KMS-11 (cell line): Measurements from ENCODE around the gene CACNB2.

ENCODE experiments used
- H2AFZ ChIP-seq: fragments of 200-600 bp; sonication (generic); 2 replicates; pipeline ENCODE4 v1.6.1; 2016; ENCODE audit warnings: antibody characterized with exemption, mixed run types, low read depth
- H3K27ac ChIP-seq: fragments of 200-600 bp; sonication (generic); 2 replicates; pipeline ENCODE4 v1.6.1; 2016; ENCODE audit warnings: mild to moderate bottlenecking, mixed run types
- H3K27me3 ChIP-seq: fragments of 200-600 bp; sonication (generic); 2 replicates; pipeline ENCODE4 v1.6.1; 2017; ENCODE audit warnings: mild to moderate bottlenecking, low read depth, mixed run types, moderate library complexity; ENCODE audit not compliant: insufficient read depth
- H3K36me3 ChIP-seq: fragments of 200-600 bp; sonication (generic); 2 replicates; pipeline ENCODE4 v1.6.1; 2017; ENCODE audit warnings: mild to moderate bottlenecking, mixed run types; ENCODE audit not compliant: insufficient read depth
- H3K4me1 ChIP-seq: fragments of 200-600 bp; sonication (generic); 2 replicates; pipeline ENCODE4 v1.6.1; 2016; ENCODE audit warnings: mild to moderate bottlenecking, low read depth, mixed run types; ENCODE audit not compliant: poor library complexity, severe bottlenecking
- H3K4me2 ChIP-seq: fragments of 200-600 bp; sonication (generic); 2 replicates; pipeline ENCODE4 v1.7.0; 2016; ENCODE audit warnings: mild to moderate bottlenecking, mixed run types
- H3K4me3 ChIP-seq: fragments of 200-600 bp; sonication (generic); IDR thresholded peaks from 2 replicates; pipeline ENCODE4 v1.6.1; 2017; ENCODE audit warnings: low read depth, low read length, mixed read lengths; ENCODE audit not compliant: insufficient read depth
- H3K79me2 ChIP-seq: fragments of 200-600 bp; sonication (generic); 2 replicates; pipeline ENCODE4 v1.6.1; 2016; ENCODE audit warnings: low read depth, mixed run types; ENCODE audit not compliant: insufficient read depth
- H3K9ac ChIP-seq: fragments of 200-600 bp; sonication (generic); 2 replicates; pipeline ENCODE4 v1.6.1; 2016; ENCODE audit warnings: mild to moderate bottlenecking, mixed run types
- H4K20me1 ChIP-seq: fragments of 200-600 bp; sonication (generic); 2 replicates; pipeline ENCODE4 v1.6.1; 2016; ENCODE audit warnings: mild to moderate bottlenecking, mixed run types; ENCODE audit not compliant: insufficient read depth
- TF ChIP-seq, protein P1 (sequence below): fragments of 200-600 bp; sonication (generic); conservative IDR thresholded peaks from 2 replicates; pipeline ENCODE4 v1.6.1; 2017; ENCODE audit warnings: low read depth, mild to moderate bottlenecking, antibody characterized with exemption, low read length, moderate library complexity, mixed read lengths

CACNB2 gene

DNA sequence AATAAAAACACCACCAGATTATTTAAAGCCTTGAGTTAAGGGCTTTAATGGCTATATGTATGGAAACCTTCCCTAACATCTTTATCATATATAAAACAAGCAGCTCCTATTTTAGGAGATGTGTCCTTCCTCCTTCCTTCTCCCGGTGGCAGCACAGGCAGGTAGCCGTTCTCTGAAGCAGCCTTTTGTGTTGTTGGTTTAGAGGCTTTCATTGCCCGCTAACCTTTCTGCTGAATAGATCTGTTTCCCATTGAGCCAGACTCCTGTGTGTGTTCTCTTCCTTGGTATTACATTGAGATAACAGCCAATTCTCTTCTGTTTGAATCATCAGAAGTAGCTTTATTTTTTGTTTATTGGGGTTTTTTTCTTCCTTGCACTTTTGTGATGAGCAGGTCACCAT is 131.3 kb downstream of the CACNB2 start:
- no peak overlapping the region for H3K4me3 ChIP-seq

DNA sequence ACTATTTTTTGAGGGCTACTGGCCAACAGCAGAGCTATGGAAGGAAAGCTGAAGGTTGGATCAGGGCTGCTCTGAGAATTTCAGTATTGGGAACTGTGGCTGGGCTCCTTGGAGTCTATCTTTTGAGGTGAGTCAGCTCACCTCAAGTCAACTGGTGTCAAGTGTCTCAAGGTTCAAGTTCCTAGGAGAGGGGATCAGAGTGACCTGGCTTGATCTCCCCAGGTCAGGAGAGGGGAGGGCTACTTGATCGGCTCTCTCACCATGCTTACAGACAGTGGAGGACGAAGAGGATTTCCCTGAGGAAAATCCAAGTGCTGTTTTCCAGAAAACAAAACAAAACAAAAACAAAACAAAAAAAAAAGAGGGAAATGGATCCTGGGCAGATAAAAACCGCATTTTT is 132.8 kb downstream of the CACNB2 start:
- H2AFZ ChIP-seq: no peak overlapping the region
- no peaks in the 10 kb centered on the region for H3K36me3 ChIP-seq
- H3K4me1 ChIP-seq: no peaks in the 10 kb centered on the region
- H3K9ac ChIP-seq: no peak overlapping the region
- no peak overlapping the region for H3K27ac ChIP-seq
- H4K20me1 ChIP-seq: no peaks in the 10 kb centered on the region
- H3K4me2 ChIP-seq: no peak overlapping the region
- TF ChIP-seq, protein P1, sequence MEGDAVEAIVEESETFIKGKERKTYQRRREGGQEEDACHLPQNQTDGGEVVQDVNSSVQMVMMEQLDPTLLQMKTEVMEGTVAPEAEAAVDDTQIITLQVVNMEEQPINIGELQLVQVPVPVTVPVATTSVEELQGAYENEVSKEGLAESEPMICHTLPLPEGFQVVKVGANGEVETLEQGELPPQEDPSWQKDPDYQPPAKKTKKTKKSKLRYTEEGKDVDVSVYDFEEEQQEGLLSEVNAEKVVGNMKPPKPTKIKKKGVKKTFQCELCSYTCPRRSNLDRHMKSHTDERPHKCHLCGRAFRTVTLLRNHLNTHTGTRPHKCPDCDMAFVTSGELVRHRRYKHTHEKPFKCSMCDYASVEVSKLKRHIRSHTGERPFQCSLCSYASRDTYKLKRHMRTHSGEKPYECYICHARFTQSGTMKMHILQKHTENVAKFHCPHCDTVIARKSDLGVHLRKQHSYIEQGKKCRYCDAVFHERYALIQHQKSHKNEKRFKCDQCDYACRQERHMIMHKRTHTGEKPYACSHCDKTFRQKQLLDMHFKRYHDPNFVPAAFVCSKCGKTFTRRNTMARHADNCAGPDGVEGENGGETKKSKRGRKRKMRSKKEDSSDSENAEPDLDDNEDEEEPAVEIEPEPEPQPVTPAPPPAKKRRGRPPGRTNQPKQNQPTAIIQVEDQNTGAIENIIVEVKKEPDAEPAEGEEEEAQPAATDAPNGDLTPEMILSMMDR: no peak
- no peaks in the 10 kb centered on the region for H3K79me2 ChIP-seq
- no peak overlapping the region for H3K4me3 ChIP-seq
- no peaks in the 10 kb centered on the region for H3K27me3 ChIP-seq

More for the DNA sequence above, 131.3 kb downstream of the CACNB2 start:
- Histone ChIP-seq H3K9ac (no peak overlapping the region), H3K27me3 (no peaks in the 10 kb centered on the region), H3K4me2 (no peak overlapping the region), H3K27ac (no peak overlapping the region), H3K4me1 (no peaks in the 10 kb centered on the region), H3K36me3 (no peaks in the 10 kb centered on the region), H3K79me2 (no peaks in the 10 kb centered on the region), H2AFZ (no peak overlapping the region), H4K20me1 (no peaks in the 10 kb centered on the region)
- TF ChIP-seq, protein P1: no peak

DNA sequence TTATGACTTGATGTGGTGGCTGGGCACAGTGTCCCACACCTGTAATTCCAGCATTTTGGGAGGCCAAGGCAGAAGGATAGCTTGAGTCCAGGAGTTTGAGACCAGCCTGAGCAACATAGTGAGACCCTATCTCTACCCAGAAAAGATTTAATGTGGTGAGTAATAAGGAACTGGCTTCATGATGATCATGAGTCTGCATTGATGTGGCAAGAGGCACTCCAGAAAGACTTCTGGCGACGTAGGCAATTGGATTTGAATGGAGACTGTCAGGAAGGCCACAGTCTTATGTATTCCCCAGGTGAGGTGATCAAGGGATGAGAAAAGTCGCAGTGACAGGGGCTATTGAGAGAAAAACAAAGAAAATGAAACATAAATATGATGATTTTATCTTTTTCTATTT is 138.0 kb downstream of the CACNB2 start:
- Histone ChIP-seq H3K36me3 (no peaks in the 10 kb centered on the region), H4K20me1 (no peaks in the 10 kb centered on the region), H3K9ac (no peak overlapping the region), H2AFZ (no peak overlapping the region), H3K4me1 (no peaks in the 10 kb centered on the region), H3K27me3 (no peaks in the 10 kb centered on the region), H3K27ac (no peak overlapping the region), H3K4me3 (no peak overlapping the region), H3K4me2 (no peak overlapping the region), H3K79me2 (no peaks in the 10 kb centered on the region)
- TF ChIP-seq, protein P1: no peak

DNA sequence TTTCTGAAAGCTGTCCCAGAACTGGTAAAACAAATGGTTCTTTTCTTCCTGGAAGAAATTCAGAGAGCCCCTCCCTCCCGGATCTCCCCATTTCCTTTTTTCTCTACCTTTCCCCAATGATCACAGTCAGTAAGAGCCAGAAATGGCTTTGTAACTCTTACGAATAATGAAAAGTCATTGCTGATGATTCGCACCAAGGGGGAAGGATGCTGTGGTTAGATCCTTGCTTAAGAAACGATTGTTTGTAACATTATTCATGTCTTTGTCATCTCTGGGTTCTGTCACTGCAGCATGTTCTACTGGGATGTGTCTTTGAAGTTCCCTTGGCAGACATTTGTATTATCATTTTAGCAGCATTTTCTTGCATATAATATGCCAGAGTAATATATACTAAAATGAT is 138.9 kb downstream of the CACNB2 start:
- Histone ChIP-seq H4K20me1 (no peaks in the 10 kb centered on the region), H3K79me2 (no peaks in the 10 kb centered on the region), H3K27me3 (no peaks in the 10 kb centered on the region), H3K9ac (no peak overlapping the region), H3K36me3 (no peaks in the 10 kb centered on the region), H3K27ac (no peak overlapping the region), H3K4me2 (no peak overlapping the region), H2AFZ (no peak overlapping the region), H3K4me3 (no peak overlapping the region), H3K4me1 (no peaks in the 10 kb centered on the region)
- TF ChIP-seq, protein P1: no peak

DNA sequence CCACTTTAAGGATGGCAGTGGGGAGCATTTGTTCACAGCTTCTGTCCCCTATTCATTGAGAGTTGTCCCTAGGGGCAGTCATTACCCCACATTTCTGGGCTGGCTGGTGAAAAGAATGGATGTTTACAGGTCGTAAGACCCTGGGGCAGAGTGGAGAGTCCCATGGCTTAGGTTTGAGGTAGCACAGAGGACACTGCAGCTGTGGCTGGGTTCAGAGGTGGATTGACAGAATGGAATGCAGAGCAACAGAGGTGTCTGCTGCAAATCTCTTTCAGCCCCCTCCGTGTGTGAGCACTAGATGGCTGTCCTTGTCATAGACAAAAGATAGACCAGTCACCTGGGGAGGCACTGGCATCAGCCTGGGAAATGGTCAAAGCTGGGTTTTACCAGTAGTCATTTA is 141.9 kb downstream of the CACNB2 start:
- H3K36me3 ChIP-seq: no peaks in the 10 kb centered on the region
- no peaks in the 10 kb centered on the region for H3K4me1 ChIP-seq
- TF ChIP-seq, protein P1: no peak
- no peaks in the 10 kb centered on the region for H3K79me2 ChIP-seq
- H3K27ac ChIP-seq: no peak overlapping the region
- no peak overlapping the region for H3K9ac ChIP-seq
- no peak overlapping the region for H2AFZ ChIP-seq
- no peaks in the 10 kb centered on the region for H3K27me3 ChIP-seq
- H3K4me3 ChIP-seq: no peak overlapping the region
- H3K4me2 ChIP-seq: no peak overlapping the region
- H4K20me1 ChIP-seq: no peaks in the 10 kb centered on the region
